Coronary artery (tissue), 2 donors: ENCODE data around the gene MAGEA12.
"Not testable (repeated sequence)": the region's sequence is repeated elsewhere in the genome, so short reads cannot be mapped to it uniquely, and the experiment has no call there.

Experiments
- DNase-seq: peaks from one replicate; pipeline ENCODE4 v3.0.0-alpha.2; 2017; ENCODE audit warnings: low spot score
- H3K27ac ChIP-seq, 2 donors: fragments of 200-600 bp; sonication (generic); one replicate each; pipeline ENCODE4 v1.5.1; 2016 to 2019
- H3K4me3 ChIP-seq: fragments of 200-600 bp; sonication (generic); 2 replicates; pipeline ENCODE4 v1.5.1; 2016; ENCODE audit warnings: mild to moderate bottlenecking, moderate library complexity
- CTCF ChIP-seq: fragments of 200-600 bp; sonication (generic); IDR thresholded peaks from one replicate; pipeline ENCODE4 v1.5.1; 2019; ENCODE audit warnings: antibody characterized with exemption

The MAGEA12 gene

DNA sequence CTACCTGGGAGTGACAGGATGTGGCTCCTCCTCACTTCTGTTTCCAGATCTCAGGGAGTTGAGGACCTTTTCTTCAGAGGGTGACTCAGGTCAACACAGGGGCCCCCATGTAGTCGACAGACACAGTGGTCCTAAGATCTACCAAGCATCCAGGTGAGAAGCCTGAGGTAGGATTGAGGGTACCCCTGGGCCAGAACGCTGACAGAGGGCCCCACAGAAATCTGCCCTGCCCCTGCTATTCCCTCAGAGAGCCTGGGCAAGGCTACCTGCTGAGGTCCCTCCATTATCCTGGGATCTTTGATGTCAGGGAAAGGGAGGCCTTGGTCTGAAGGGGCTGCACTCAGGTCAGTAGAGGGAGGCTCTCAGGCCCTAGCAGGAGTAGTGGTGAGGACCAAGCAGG lies 1.5 kb downstream of the MAGEA12 start:
- no peak for TF ChIP-seq CTCF
- H3K27ac ChIP-seq: no peak overlapping the region

GRCh38 chrX:152735860-152736511 lies 2.4 kb downstream of the MAGEA12 start:
- no peak for TF ChIP-seq CTCF
- H3K27ac ChIP-seq: no peak overlapping the region
- no peak overlapping the region for H3K4me3 ChIP-seq
- peak; percentile 65 for DNase-seq

More for the DNA sequence above, 1.5 kb downstream of the MAGEA12 start:
- no peak overlapping the region for H3K4me3 ChIP-seq
- DNase-seq: no peak

DNA sequence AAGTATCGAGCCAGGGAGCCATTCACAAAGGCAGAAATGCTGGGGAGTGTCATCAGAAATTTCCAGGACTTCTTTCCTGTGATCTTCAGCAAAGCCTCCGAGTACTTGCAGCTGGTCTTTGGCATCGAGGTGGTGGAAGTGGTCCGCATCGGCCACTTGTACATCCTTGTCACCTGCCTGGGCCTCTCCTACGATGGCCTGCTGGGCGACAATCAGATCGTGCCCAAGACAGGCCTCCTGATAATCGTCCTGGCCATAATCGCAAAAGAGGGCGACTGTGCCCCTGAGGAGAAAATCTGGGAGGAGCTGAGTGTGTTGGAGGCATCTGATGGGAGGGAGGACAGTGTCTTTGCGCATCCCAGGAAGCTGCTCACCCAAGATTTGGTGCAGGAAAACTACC lies 3.0 kb downstream of the MAGEA12 start:
- H3K4me3 ChIP-seq, H3K27ac ChIP-seq: not testable (repeated sequence)
- DNase-seq: peak; percentile 43

DNA sequence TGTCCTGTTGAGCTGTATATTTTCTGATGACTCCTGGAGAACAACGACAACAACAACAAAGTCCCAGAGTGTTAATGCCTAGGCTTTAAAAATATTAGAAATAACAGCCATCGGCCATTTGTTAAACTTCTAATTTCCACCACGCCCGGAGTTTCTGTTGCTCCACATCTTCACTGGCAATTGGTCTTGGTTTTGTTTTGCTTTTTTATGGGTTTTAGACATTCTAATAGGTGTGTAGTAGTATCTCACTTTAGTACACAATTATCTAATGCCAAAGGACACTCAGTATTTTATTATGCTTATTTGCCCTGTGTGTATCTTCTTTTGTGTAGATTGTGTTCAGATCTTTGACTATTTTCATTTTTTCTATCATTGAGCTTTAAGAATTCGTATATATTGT lies 5.0 kb downstream of the MAGEA12 start:
- Histone ChIP-seq H3K4me3 (no peak overlapping the region), H3K27ac (no peak overlapping the region)
- no peak for DNase-seq
- no peak for TF ChIP-seq CTCF

- DNase-seq, H3K4me3 ChIP-seq, H3K27ac ChIP-seq: not testable (repeated sequence)
Measured at GRCh38 chrX:152753686-152754650, 20.4 kb downstream of the MAGEA12 start, which contains the start of gene MAGEA2. TSS of gene MAGEA2 (minus strand) at chrX:152753842. CDS start at chrX:152751363, 2,479 bp downstream.

DNA sequence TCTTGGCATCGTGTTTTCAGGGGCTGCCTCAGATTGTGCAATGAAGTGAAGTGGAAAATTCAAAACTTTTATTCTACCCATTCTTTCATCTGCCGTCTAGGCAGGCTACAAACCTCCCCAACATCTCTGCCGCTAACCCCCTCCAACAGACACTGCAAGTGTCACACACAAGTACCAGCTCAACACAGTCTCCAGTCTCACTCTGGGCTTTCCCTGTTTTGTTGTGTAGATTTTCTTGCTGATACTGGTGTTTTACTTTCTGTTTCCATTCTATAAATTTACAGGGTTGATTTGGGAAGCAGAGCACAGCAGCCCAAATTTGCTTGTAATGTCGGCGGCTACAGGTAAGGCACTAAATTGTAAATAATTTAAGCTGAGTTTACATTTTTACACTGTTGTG lies 21.3 kb downstream of the MAGEA12 start:
- not testable (repeated sequence) for H3K4me3 ChIP-seq, DNase-seq, H3K27ac ChIP-seq

DNA sequence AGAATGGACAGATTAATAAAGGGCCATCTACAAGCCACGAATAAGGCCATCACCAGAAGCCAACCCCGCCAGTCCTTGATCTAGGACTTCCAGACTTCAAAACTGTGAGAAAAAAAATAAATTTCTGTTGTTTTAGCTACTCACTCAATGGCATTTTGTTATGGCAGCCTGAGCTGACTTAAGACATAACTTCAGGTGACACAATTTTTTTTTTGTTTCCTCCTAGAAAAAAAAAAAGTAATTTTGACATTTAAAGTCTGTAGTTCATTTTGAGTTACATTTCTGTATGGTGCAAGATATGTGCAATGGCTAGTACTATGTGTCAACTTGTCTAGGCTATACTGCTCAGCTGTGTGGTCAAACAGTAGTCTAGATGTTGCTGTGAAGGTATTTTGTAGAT lies 25.4 kb downstream of the MAGEA12 start, which contains the start of gene CSAG3:
Gene CSAG3, plus strand, starts transcription at position 301 of the 400 bp plus-strand sequence.
- H3K27ac ChIP-seq, H3K4me3 ChIP-seq, DNase-seq: not testable (repeated sequence)

GRCh38 chrX:152759544-152759943 lies 26.0 kb downstream of the MAGEA12 start:
- not testable (repeated sequence) for DNase-seq, H3K4me3 ChIP-seq, H3K27ac ChIP-seq

- not testable (repeated sequence) for H3K27ac ChIP-seq, DNase-seq, H3K4me3 ChIP-seq
Measured at GRCh38 chrX:152761582-152761981, 28.0 kb downstream of the MAGEA12 start.

DNA sequence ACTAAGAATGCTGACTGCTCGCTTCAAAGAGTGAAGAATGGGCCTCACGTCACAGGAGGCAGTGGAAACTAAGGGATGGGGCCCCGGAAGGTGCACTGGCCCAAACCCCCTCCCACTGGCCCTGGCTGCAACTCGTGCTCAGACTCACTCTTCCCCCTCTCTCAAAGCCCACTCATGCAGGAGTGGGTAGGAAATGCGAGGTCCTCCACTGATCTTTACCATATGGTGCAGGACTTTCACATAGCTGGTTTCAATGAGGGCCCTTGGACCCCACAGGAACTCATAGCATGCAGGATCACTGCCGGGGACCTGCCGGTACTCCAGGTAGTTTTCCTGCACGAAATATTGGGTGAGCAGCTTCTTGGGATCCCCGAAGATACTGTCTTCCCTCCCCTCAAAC lies 33.0 kb downstream of the MAGEA12 start:
- H3K27ac ChIP-seq, DNase-seq, H3K4me3 ChIP-seq: not testable (repeated sequence)

DNA sequence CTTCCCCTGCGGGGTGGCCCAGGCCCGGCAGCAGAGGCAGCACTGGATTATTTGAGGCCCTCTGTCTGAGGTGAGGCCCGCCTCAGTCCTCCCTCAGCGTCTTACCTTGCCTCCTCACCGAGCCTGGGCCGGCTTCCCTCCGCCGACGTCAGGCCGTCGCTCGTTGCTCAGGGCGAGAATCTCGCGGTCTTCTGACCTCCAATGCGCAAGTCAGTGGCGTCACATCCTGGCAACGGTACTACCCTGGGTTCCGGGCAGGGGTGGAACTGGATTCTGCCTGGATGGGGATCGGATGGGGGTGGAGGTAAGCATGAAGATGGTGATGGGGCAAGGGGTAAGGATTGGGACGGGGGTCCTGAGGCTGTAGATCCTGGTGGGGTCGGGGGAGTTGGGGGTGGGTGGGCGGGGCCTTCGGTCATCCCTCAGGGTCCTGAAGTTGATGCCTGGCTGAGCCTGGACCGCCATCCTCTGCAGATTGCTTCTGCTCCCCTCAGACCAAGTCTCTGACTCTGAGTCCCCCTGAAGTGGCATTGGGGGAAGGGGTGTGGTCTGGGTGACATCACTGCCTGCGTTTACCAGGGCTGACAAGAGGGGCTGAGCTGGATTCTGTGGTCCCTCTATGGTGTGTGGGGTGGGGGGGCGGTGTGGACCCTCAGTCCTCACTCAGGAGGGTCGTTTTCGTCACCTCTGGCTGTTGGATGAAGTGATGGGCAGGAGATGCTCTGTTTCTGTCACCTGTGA lies 36.2 kb downstream of the MAGEA12 start, which contains the start of gene MAGEA6:
Gene MAGEA6, minus strand, starts transcription at position 141 of the 741 bp plus-strand sequence. CDS start 2,039 bp downstream, outside the sequence.
- H3K27ac ChIP-seq, DNase-seq, H3K4me3 ChIP-seq: not testable (repeated sequence)

- not testable (repeated sequence) for H3K4me3 ChIP-seq, DNase-seq, H3K27ac ChIP-seq
Measured at GRCh38 chrX:152787062-152787461, 53.5 kb downstream of the MAGEA12 start.
